ENCODE measurements around the gene CAVIN3.

DNA sequence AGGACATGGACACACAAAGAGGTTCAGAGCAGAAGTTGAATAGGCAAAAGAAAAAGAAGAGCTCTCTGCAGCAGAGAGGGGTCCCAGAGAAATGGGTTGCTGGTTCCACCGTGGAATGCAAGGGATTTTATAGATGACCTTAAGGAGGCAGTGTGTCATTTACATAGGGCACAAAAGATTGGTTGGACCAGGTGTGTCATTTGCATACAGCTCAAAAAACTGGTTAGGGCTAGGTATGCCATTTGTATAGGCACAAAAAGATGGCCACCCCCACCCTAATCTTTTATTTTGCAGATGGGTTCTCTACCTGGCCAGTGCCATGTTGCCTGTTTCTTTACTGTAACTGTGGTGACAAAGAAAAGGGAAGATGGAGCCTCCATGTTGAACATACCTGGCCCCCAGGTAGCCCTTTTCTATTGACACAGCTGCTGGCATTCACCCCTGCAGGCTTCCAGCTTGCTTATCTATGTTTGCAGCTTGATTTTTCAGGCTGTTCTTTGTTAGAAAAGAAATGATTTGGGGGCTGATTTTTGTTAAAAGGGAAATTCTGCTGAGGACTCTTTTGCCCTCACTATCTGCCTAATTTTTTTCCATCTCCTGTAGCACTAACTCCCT lies 3.1 kb upstream of the CAVIN3 start:
- TF ChIP-seq, protein P1, sequence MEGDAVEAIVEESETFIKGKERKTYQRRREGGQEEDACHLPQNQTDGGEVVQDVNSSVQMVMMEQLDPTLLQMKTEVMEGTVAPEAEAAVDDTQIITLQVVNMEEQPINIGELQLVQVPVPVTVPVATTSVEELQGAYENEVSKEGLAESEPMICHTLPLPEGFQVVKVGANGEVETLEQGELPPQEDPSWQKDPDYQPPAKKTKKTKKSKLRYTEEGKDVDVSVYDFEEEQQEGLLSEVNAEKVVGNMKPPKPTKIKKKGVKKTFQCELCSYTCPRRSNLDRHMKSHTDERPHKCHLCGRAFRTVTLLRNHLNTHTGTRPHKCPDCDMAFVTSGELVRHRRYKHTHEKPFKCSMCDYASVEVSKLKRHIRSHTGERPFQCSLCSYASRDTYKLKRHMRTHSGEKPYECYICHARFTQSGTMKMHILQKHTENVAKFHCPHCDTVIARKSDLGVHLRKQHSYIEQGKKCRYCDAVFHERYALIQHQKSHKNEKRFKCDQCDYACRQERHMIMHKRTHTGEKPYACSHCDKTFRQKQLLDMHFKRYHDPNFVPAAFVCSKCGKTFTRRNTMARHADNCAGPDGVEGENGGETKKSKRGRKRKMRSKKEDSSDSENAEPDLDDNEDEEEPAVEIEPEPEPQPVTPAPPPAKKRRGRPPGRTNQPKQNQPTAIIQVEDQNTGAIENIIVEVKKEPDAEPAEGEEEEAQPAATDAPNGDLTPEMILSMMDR (conservative IDR thresholded peaks at IDR 0.05 in 1 of 2, IDR thresholded peaks at IDR 0.05 in 1 of 2; ENCODE audit: extremely low read depth in 1 of 2, insufficient read depth in 1 of 2, low read depth in 1 of 2, low read length in 2 of 2) = no peak
- TF ChIP-seq EZH2 (IDR thresholded peaks at IDR 0.05; ENCODE audit: borderline replicate concordance, low read length) = no peak

Measured in mammary epithelial cell (primary cell).